SK-N-SH (cell line): Measurements from ENCODE around the gene GASK1A. TPM values are rescaled to one million over a fixed set of nuclear protein-coding genes. Genes with fewer than 3 reads are reported as not detected.

Experiments
- CTCF ChIA-PET: fragments of 300-600, 350-600 bp; formaldehyde crosslinking; extraction: SDS; loops from one replicate; lab custom pipeline; 2021; lab: Yijun Ruan, JAX
- POLR2A ChIA-PET: fragments of 350-600 bp; sonication (Branson Sonifier 250); formaldehyde crosslinking; extraction: SDS; loops from one replicate; lab custom pipeline; 2020; ENCODE audit warnings: antibody characterized with exemption, inconsistent platforms; lab: Yijun Ruan, JAX
- DNase-seq: peaks from one replicate; pipeline ENCODE4 v3.0.0; 2012
- H2AFZ ChIP-seq: fragments of 200-600 bp; sonication (generic); 2 replicates; pipeline ENCODE4 v1.8.1; 2016; ENCODE audit warnings: antibody characterized with exemption, mild to moderate bottlenecking, low read depth
- H3F3A ChIP-seq: fragments of 200-600 bp; sonication (generic); replicated peaks from 2 replicates; pipeline ENCODE3; 2016; ENCODE audit warnings: antibody characterized with exemption, mild to moderate bottlenecking; ENCODE audit not compliant: insufficient read depth
- H3K27ac ChIP-seq, 2 experiments: fragments of 200-500 bp in 1 of 2; fragments of 200-600 bp in 1 of 2; sonication (Bioruptor generic) in 1 of 2; sonication (generic), shearing (Covaris generic) in 1 of 2; 2 replicates each; pipeline versions ENCODE4 v1.5.1 to v1.6.1; 2014 to 2016; ENCODE audit warnings: low read depth in 2 of 2, inconsistent platforms in 1 of 2, low read length in 1 of 2, mild to moderate bottlenecking in 1 of 2, mixed read lengths in 1 of 2
- H3K27me3 ChIP-seq: fragments of 200-600 bp; sonication (generic), shearing (Covaris generic); 2 replicates; pipeline ENCODE4 v1.6.1; 2016; ENCODE audit warnings: mixed run types; ENCODE audit not compliant: insufficient read depth
- H3K36me3 ChIP-seq, 2 experiments: fragments of 200-500 bp in 1 of 2; fragments of 200-600 bp in 1 of 2; sonication (Bioruptor generic) in 1 of 2; sonication (generic) in 1 of 2; replicated peaks in 1 of 2; 2 replicates each; pipeline versions ENCODE3 to v1.5.1; 2014 to 2016; ENCODE audit warnings: low read length in 1 of 2, mild to moderate bottlenecking in 1 of 2; ENCODE audit not compliant: insufficient read depth in 2 of 2, control insufficient read depth in 1 of 2
- H3K4me1 ChIP-seq, 2 experiments: fragments of 200-500 bp in 1 of 2; fragments of 200-600 bp in 1 of 2; sonication (Bioruptor generic) in 1 of 2; sonication (generic), shearing (Covaris generic) in 1 of 2; 2 replicates each; pipeline versions ENCODE4 v1.5.1 to v1.6.1; 2014 to 2016; ENCODE audit warnings: low read depth in 1 of 2, low read length in 1 of 2, mixed run types in 1 of 2; ENCODE audit not compliant: insufficient read depth in 2 of 2, control insufficient read depth in 1 of 2
- H3K4me2 ChIP-seq: fragments of 200-600 bp; sonication (generic), shearing (Covaris generic); 2 replicates; pipeline ENCODE4 v1.6.1; 2017; ENCODE audit warnings: mixed run types
- H3K4me3 ChIP-seq, 2 experiments: fragments of 200-500 bp in 1 of 2; fragments of 200-600 bp in 1 of 2; sonication (Bioruptor generic) in 1 of 2; sonication (generic), shearing (Covaris generic) in 1 of 2; 2 replicates each; pipeline versions ENCODE4 v1.5.1 to v1.8.1; 2014 to 2016; ENCODE audit warnings: low read depth in 2 of 2, inconsistent platforms in 1 of 2, low read length in 1 of 2, mild to moderate bottlenecking in 1 of 2, mixed read lengths in 1 of 2, moderate library complexity in 1 of 2
- H3K79me2 ChIP-seq: fragments of 200-600 bp; sonication (generic); 2 replicates; pipeline ENCODE4 v1.8.1; 2017; ENCODE audit warnings: mild to moderate bottlenecking; ENCODE audit not compliant: insufficient read depth
- H3K9ac ChIP-seq: fragments of 200-600 bp; sonication (generic); 2 replicates; pipeline ENCODE4 v1.6.1; 2017; ENCODE audit warnings: mixed run types
- H3K9me2 ChIP-seq: fragments of 200-600 bp; sonication (generic); 2 replicates; pipeline ENCODE4 v1.6.1; 2017; ENCODE audit warnings: mixed run types
- H3K9me3 ChIP-seq: fragments of 200-600 bp; sonication (generic); 2 replicates; pipeline ENCODE4 v1.6.1; 2017; ENCODE audit warnings: mixed run types, mild to moderate bottlenecking, moderate library complexity
- H4K20me1 ChIP-seq: fragments of 200-600 bp; sonication (generic); 2 replicates; pipeline ENCODE4 v1.6.1; 2017; ENCODE audit warnings: mild to moderate bottlenecking, mixed run types; ENCODE audit not compliant: insufficient read depth
- EP300 ChIP-seq, 2 experiments: IDR thresholded peaks; 2 replicates each; pipeline versions ENCODE4 v1.4.0 to v1.6.1; 2012; ENCODE audit warnings: borderline replicate concordance in 1 of 2, low read depth in 1 of 2, low read length in 1 of 2
- EZH2phosphoT487 ChIP-seq: fragments of 200-600 bp; sonication (generic); IDR thresholded peaks from 2 replicates; pipeline ENCODE4 v1.6.1; 2017; ENCODE audit warnings: low read depth, mixed run types, mild to moderate bottlenecking, antibody characterized with exemption, moderate library complexity, borderline replicate concordance
- FOSL2 ChIP-seq: IDR thresholded peaks from 2 replicates; pipeline ENCODE4 v1.4.0; 2012; ENCODE audit warnings: low read depth, mild to moderate bottlenecking, moderate library complexity, borderline replicate concordance
- FOXJ3 ChIP-seq: sonication (generic); formaldehyde crosslinking; IDR thresholded peaks from 2 replicates; pipeline ENCODE4 v1.5.1; 2020; ENCODE audit warnings: mild to moderate bottlenecking, missing genetic modification reagents
- FOXM1 ChIP-seq: IDR thresholded peaks from 2 replicates; pipeline ENCODE4 v1.4.0; 2012; ENCODE audit warnings: low read depth, mild to moderate bottlenecking
- GATA2 ChIP-seq: sonication (generic); formaldehyde crosslinking; IDR thresholded peaks from 2 replicates; pipeline ENCODE4 v1.5.0; 2020; ENCODE audit warnings: mild to moderate bottlenecking, missing genetic modification reagents
- IRF3 ChIP-seq: fragments of 150-350 bp; IDR thresholded peaks from 2 replicates; pipeline ENCODE4 v1.6.1; 2016; ENCODE audit warnings: mild to moderate bottlenecking, low read depth, low read length
- JUND ChIP-seq: IDR thresholded peaks from 2 replicates; pipeline ENCODE4 v1.4.0; 2012
- MXI1 ChIP-seq: IDR thresholded peaks from 2 replicates; pipeline ENCODE4 v1.6.1; 2012; ENCODE audit warnings: mild to moderate bottlenecking, low read depth, low read length, improper control_type of control experiment
- RAD21 ChIP-seq: IDR thresholded peaks from 2 replicates; pipeline ENCODE4 v1.6.1; 2012; ENCODE audit warnings: mild to moderate bottlenecking, low read length
- REST ChIP-seq: IDR thresholded peaks from 2 replicates; pipeline ENCODE4 v1.6.1; 2012; ENCODE audit warnings: mild to moderate bottlenecking, low read depth, low read length, moderate library complexity
- RFX5 ChIP-seq: IDR thresholded peaks from 2 replicates; pipeline ENCODE4 v1.6.1; 2012; ENCODE audit warnings: mild to moderate bottlenecking, improper control_type of control experiment, low read length
- SIN3A ChIP-seq: IDR thresholded peaks from 2 replicates; pipeline ENCODE4 v1.6.1; 2012; ENCODE audit warnings: low read depth, mild to moderate bottlenecking, low read length, moderate library complexity, borderline replicate concordance
- TAF1 ChIP-seq: IDR thresholded peaks from 2 replicates; pipeline ENCODE4 v1.6.1; 2012; ENCODE audit warnings: low read depth, mild to moderate bottlenecking, low read length, moderate library complexity, borderline replicate concordance
- TEAD4 ChIP-seq: IDR thresholded peaks from 2 replicates; pipeline ENCODE4 v1.4.0; 2012; ENCODE audit warnings: mild to moderate bottlenecking, borderline replicate concordance; ENCODE audit not compliant: insufficient read depth
- USF1 ChIP-seq: IDR thresholded peaks from 2 replicates; pipeline ENCODE4 v1.4.0; 2012; ENCODE audit warnings: low read depth, borderline replicate concordance
- YY1 ChIP-seq: IDR thresholded peaks from 2 replicates; pipeline ENCODE4 v1.4.0; 2012; ENCODE audit warnings: low read depth, mild to moderate bottlenecking
- WGBS: methylation state at CpG from one replicate; pipeline ENCODE4 v1.1.6; 2017; ENCODE audit warnings: low lambda C conversion rate; 5-methylcytosine and 5-hydroxymethylcytosine counted together
- polyA plus RNA-seq, 3 experiments: library from polyadenylated mRNA; depleted of rRNA; stranded (reverse); fragments of >200 nt; gene quantifications; 2 replicates each; pipeline ENCODE4 v1.2.3, GENCODE V29; 2012

Gene GASK1A
- polyA plus RNA-seq, 1 of the 3 experiments (the other 2 are of a cell fraction) = not detected

GRCh38 chr3:43104039-43104438, 124.9 kb downstream of the GASK1A start:
- peaks cover 5% of the 10 kb centered on the region; the same call in 1 of the 2 replicates for H3K79me2 ChIP-seq
- ChIA-PET CTCF (no interaction called here), POLR2A (no interaction called here)
- H3K9me2 ChIP-seq = no peaks in the 10 kb centered on the region
- no peaks in the 10 kb centered on the region for H4K20me1 ChIP-seq
- no peaks in the 10 kb centered on the region for H3K27me3 ChIP-seq
- no peak overlapping the region for H3K9ac ChIP-seq
- no peak overlapping the region for H3K4me3 ChIP-seq
- H3K9me3 ChIP-seq = no peaks in the 10 kb centered on the region
- no peak for DNase-seq
- H3K27ac ChIP-seq = no peak overlapping the region
- H3F3A ChIP-seq = no peaks in the 10 kb centered on the region
- no peak overlapping the region for H3K4me2 ChIP-seq
- WGBS = 71% methylated on average over 3 of the region's 3 CpGs
- peaks cover 0 to 21% of the 10 kb centered on the region in 2 experiments; a peak in 1 of 4 replicates for H3K4me1 ChIP-seq
- TF ChIP-seq RAD21 (no peak), FOSL2 (no peak), TEAD4 (no peak), YY1 (no peak), IRF3 (no peak), MXI1 (no peak), EZH2phosphoT487 (no peak), EP300 (IDR thresholded peaks at IDR 0.05; ENCODE audit: borderline replicate concordance in 1 of 2, low read depth in 1 of 2, low read length in 1 of 2) (no peak), FOXM1 (no peak), GATA2 (CRISPR knock-in tag) (no peak)
- no peak overlapping the region for H2AFZ ChIP-seq
- no peaks in the 10 kb centered on the region for H3K36me3 ChIP-seq

GRCh38 chr3:43104660-43105595, 125.8 kb downstream of the GASK1A start:
- H3F3A ChIP-seq = no peaks in the 10 kb centered on the region
- TF ChIP-seq JUND = no peak
- no peak for TF ChIP-seq TAF1
- no peak for TF ChIP-seq SIN3A
- no peak for TF ChIP-seq RAD21
- TF ChIP-seq RFX5 = no peak
- no peak for TF ChIP-seq FOXJ3 (CRISPR knock-in tag)
- TF ChIP-seq EZH2phosphoT487 = no peak
- TF ChIP-seq TEAD4 = no peak
- TF ChIP-seq MXI1 = no peak
- no peak for TF ChIP-seq EP300 (IDR thresholded peaks at IDR 0.05; ENCODE audit: borderline replicate concordance in 1 of 2, low read depth in 1 of 2, low read length in 1 of 2)
- TF ChIP-seq REST = no peak
- TF ChIP-seq GATA2 (CRISPR knock-in tag) = no peak
- TF ChIP-seq IRF3 = no peak
- no peak for TF ChIP-seq FOXM1
- TF ChIP-seq USF1 = no peak

More at GRCh38 chr3:43104660-43105595, 125.8 kb downstream of the GASK1A start:
- no peaks in the 10 kb centered on the region for H3K9me2 ChIP-seq
- H3K9me3 ChIP-seq = no peaks in the 10 kb centered on the region
- H3K27me3 ChIP-seq = no peaks in the 10 kb centered on the region
- H3K4me1 ChIP-seq = peaks cover 0 to 17% of the 10 kb centered on the region in 2 experiments; a peak in 1 of 4 replicates
- H3K4me3 ChIP-seq = peak overlapping the region; percentile 60 to 84
- ChIA-PET CTCF (interaction anchor here (0.9 to 1.9 kb wide), 4 partner anchors 14 to 144 kb away, joined by 3 to 5 read pairs (median 3); no protein-coding TSS in a partner anchor), POLR2A (no interaction called here)
- no peak overlapping the region for H3K9ac ChIP-seq
- 63% methylated on average over 21 of the region's 33 CpGs for WGBS
- no peaks in the 10 kb centered on the region for H3K36me3 ChIP-seq
- no peak for DNase-seq
- peak overlapping the region; percentile 76 for H3K4me2 ChIP-seq
- no peaks in the 10 kb centered on the region for H4K20me1 ChIP-seq
- peaks cover 5% of the 10 kb centered on the region; the same call in 1 of the 2 replicates for H3K79me2 ChIP-seq
- 0 out of 2 replicates have a peak overlapping the region, but pooled peaks have one; percentile 43 for H2AFZ ChIP-seq
- H3K27ac ChIP-seq = no peak overlapping the region
